A549 (cell line): ENCODE results near the gene CTCFL. TPM values are rescaled to one million over a fixed set of nuclear protein-coding genes. Genes with fewer than 3 reads are reported as not detected.

Source experiments
- ATAC-seq, 2 experiments: fragments of 200-7000 bp in 1 of 2; fragments of >200 bp in 1 of 2; cut with Nextera tagmentation in 1 of 2; cut with Tn5 transposase in 1 of 2; 3 replicates each; pipeline versions ENCODE4 v1.8.0 to v1.9.1; 2018 to 2020; ENCODE audit warnings: mild to moderate bottlenecking in 1 of 2, moderate library complexity in 1 of 2
- CTCF ChIA-PET: fragments of 300-600 bp; sonication (Branson Sonifier 250); formaldehyde crosslinking; extraction: SDS; loops from one replicate; lab custom pipeline; 2021; ENCODE audit warnings: antibody characterized with exemption, inconsistent platforms; lab: Yijun Ruan, JAX
- POLR2A ChIA-PET: fragments of 350-600 bp; formaldehyde crosslinking; extraction: SDS; loops from one replicate; lab custom pipeline; 2021; ENCODE audit warnings: antibody characterized with exemption, inconsistent platforms; lab: Yijun Ruan, JAX
- DNase-seq, 2 experiments: peaks; one replicate each; pipeline versions ENCODE4 v3.0.0 to v3.0.0-alpha.2; 2011 to 2016; ENCODE audit warnings: low read depth in 1 of 2, low spot score in 1 of 2
- FAIRE-seq: peaks from 2 replicates; lab custom pipeline; 2011; peaks lifted over from hg19 to GRCh38; lab: Jason Lieb, UNC
- H3K27ac ChIP-seq, 2 experiments: fragments of >200 bp; sonication (Bioruptor Twin); formaldehyde crosslinking; 3 replicates each; pipeline ENCODE4 v1.5.1; 2016 to 2017
- H3K4me1 ChIP-seq: fragments of >200 bp; sonication (Bioruptor Twin); formaldehyde crosslinking; 3 replicates; pipeline ENCODE4 v1.6.1; 2016
- H3K4me2 ChIP-seq: fragments of >200 bp; sonication (Bioruptor Twin); formaldehyde crosslinking; 3 replicates; pipeline ENCODE4 v1.6.1; 2016
- H3K4me3 ChIP-seq: fragments of >200 bp; sonication (Bioruptor Twin); formaldehyde crosslinking; 3 replicates; pipeline ENCODE4 v1.5.1; 2016
- H3K9me3 ChIP-seq: fragments of >200 bp; sonication (Bioruptor Twin); formaldehyde crosslinking; 3 replicates; pipeline ENCODE4 v1.6.1; 2016
- BHLHE40 ChIP-seq: IDR thresholded peaks from 2 replicates; pipeline ENCODE4 v1.6.1; 2012; ENCODE audit warnings: low read depth, low read length, inconsistent platforms
- CBX2 ChIP-seq: fragments of 200-600 bp; sonication (generic); IDR thresholded peaks from 2 replicates; pipeline ENCODE4 v1.6.1; 2016; ENCODE audit warnings: low read depth, mild to moderate bottlenecking, borderline replicate concordance
- CBX8 ChIP-seq: fragments of 200-600 bp; sonication (generic); IDR thresholded peaks from 2 replicates; pipeline ENCODE4 v1.6.1; 2016
- CEBPB ChIP-seq, 2 experiments: fragments of >200 bp in 1 of 2; sonication (Bioruptor Twin) in 1 of 2; formaldehyde crosslinking in 1 of 2; IDR thresholded peaks; 2 replicates each; pipeline ENCODE4 v1.6.1; 2012 to 2016
- E2F6 ChIP-seq: IDR thresholded peaks from 2 replicates; pipeline ENCODE4 v1.6.1; 2012; ENCODE audit warnings: low read depth, borderline replicate concordance
- EP300 ChIP-seq, 2 experiments: fragments of >200 bp; sonication (Bioruptor Twin); formaldehyde crosslinking; IDR thresholded peaks; 2 replicates in 1 of 2; 3 replicates in 1 of 2; pipeline ENCODE4 v1.6.1; 2016 to 2017
- FOSB ChIP-seq: fragments of 250-450 bp; sonication (Bioruptor Pico); IDR thresholded peaks from 2 replicates; pipeline ENCODE4 v1.5.0; 2020; ENCODE audit warnings: mild to moderate bottlenecking, moderate library complexity
- FOXS1 ChIP-seq: fragments of 250-450 bp; sonication (Bioruptor Pico); IDR thresholded peaks from 2 replicates; pipeline ENCODE4 v1.5.0; 2020; ENCODE audit warnings: mild to moderate bottlenecking, moderate library complexity
- GATA3 ChIP-seq: IDR thresholded peaks from 2 replicates; pipeline ENCODE4 v1.6.1; 2012; ENCODE audit warnings: borderline replicate concordance
- HDAC2 ChIP-seq: fragments of 200-600 bp; sonication (generic); IDR thresholded peaks from 2 replicates; pipeline ENCODE4 v1.6.1; 2016
- HEYL ChIP-seq: fragments of 250-450 bp; sonication (Bioruptor Pico); IDR thresholded peaks from 2 replicates; pipeline ENCODE4 v1.8.0; 2021; ENCODE audit warnings: mild to moderate bottlenecking, moderate library complexity
- HOXB13 ChIP-seq: fragments of 250-450 bp; sonication (Bioruptor Pico); IDR thresholded peaks from 2 replicates; pipeline ENCODE4 v1.5.0; 2020; ENCODE audit warnings: low read depth, mild to moderate bottlenecking, moderate library complexity
- JUNB ChIP-seq: fragments of >200 bp; sonication (Bioruptor Twin); formaldehyde crosslinking; IDR thresholded peaks from 2 replicates; pipeline ENCODE4 v1.6.1; 2016
- PHF8 ChIP-seq: fragments of 200-600 bp; sonication (generic); IDR thresholded peaks from 2 replicates; pipeline ENCODE4 v1.6.1; 2016; ENCODE audit warnings: low read depth, mild to moderate bottlenecking, antibody characterized with exemption, moderate library complexity, borderline replicate concordance
- RCOR1 ChIP-seq: fragments of 150-350 bp; IDR thresholded peaks from 2 replicates; pipeline ENCODE4 v1.6.1; 2014; ENCODE audit warnings: antibody characterized with exemption, low read length, low read depth
- REST ChIP-seq: fragments of 200-600 bp; sonication (generic); IDR thresholded peaks from 2 replicates; pipeline ENCODE4 v1.6.1; 2016; ENCODE audit warnings: antibody characterized with exemption, mild to moderate bottlenecking, moderate library complexity
- RNF2 ChIP-seq: fragments of 200-600 bp; sonication (generic); IDR thresholded peaks from 2 replicates; pipeline ENCODE4 v1.6.1; 2016; ENCODE audit warnings: low read depth, mild to moderate bottlenecking, antibody characterized with exemption, moderate library complexity, borderline replicate concordance
- SMC3 ChIP-seq: fragments of >200 bp; sonication (Bioruptor Twin); formaldehyde crosslinking; IDR thresholded peaks from 3 replicates; pipeline ENCODE4 v1.6.1; 2018; ENCODE audit warnings: inconsistent platforms
- TFCP2L1 ChIP-seq: fragments of 250-450 bp; sonication (Bioruptor Pico); IDR thresholded peaks from 2 replicates; pipeline ENCODE4 v1.5.0; 2021; ENCODE audit warnings: mild to moderate bottlenecking
- ZC3H11A ChIP-seq: fragments of 450-650 bp; IDR thresholded peaks from 2 replicates; pipeline ENCODE4 v1.6.1; 2014; ENCODE audit warnings: antibody characterized with exemption, mild to moderate bottlenecking
- ZSCAN20 ChIP-seq: fragments of 250-450 bp; sonication (Bioruptor Pico); IDR thresholded peaks from 2 replicates; pipeline ENCODE4 v1.8.0; 2022; ENCODE audit warnings: mild to moderate bottlenecking, moderate library complexity
- WGBS: methylation state at CpG from one replicate; pipeline ENCODE4 v1.1.6; 2017; ENCODE audit errors: missing lambda C conversion rate; 5-methylcytosine and 5-hydroxymethylcytosine counted together
- polyA plus RNA-seq, 4 experiments: library from polyadenylated mRNA; depleted of rRNA in 3 of 4; stranded (reverse); fragments of >200 nt; fragmentation: RNase III in 1 of 4; extraction: RNeasy Plus Mini Kit Qiagen cat#74134 plus additional on column Dnase treatment in 1 of 4; gene quantifications; 2 replicates in 3 of 4; 3 replicates in 1 of 4; pipeline ENCODE4 v1.2.3, GENCODE V29; 2011 to 2017

Gene CTCFL
- polyA plus RNA-seq, 2 of the 4 experiments (the other 2 are of a cell fraction): 0.03 TPM

GRCh38 chr20:57456116-57456515 is 68.8 kb downstream of the CTCFL start (continued):
- no peak for TF ChIP-seq RCOR1
- no peak for TF ChIP-seq REST
- no peak for TF ChIP-seq CBX2
- no peak for TF ChIP-seq JUNB
- TF ChIP-seq PHF8: no peak

GRCh38 chr20:57455386-57455785 is 69.6 kb downstream of the CTCFL start:
- no peak for DNase-seq
- no peak for ATAC-seq
- ChIA-PET POLR2A (no interaction called here), CTCF (interaction anchor here (0.7 to 1.2 kb wide), 2 partner anchors 8 to 17 kb away, joined by 3 to 4 read pairs; no protein-coding TSS in a partner anchor)
- Histone ChIP-seq H3K9me3 (no peaks in the 10 kb centered on the region), H3K4me1 (peaks cover 2% of the 10 kb centered on the region; the same call in 2 of the 3 replicates), H3K4me2 (no peak overlapping the region), H3K4me3 (no peak overlapping the region), H3K27ac (no peak overlapping the region)
- no peak for FAIRE-seq
- TF ChIP-seq FOSB: no peak
- TF ChIP-seq CEBPB (IDR thresholded peaks at IDR 0.05): no peak
- no peak for TF ChIP-seq FOXS1 (CRISPR knock-in tag)
- no peak for TF ChIP-seq RNF2
- TF ChIP-seq HEYL (CRISPR knock-in tag): no peak
- TF ChIP-seq CBX8: no peak
- TF ChIP-seq GATA3: no peak
- TF ChIP-seq JUNB: no peak
- TF ChIP-seq SMC3: no peak
- TF ChIP-seq ZC3H11A: no peak
- no peak for TF ChIP-seq E2F6
- no peak for TF ChIP-seq ZSCAN20 (CRISPR knock-in tag)
- TF ChIP-seq REST: no peak
- no peak for TF ChIP-seq HOXB13
- TF ChIP-seq BHLHE40: no peak
- no peak for TF ChIP-seq EP300 (IDR thresholded peaks at IDR 0.05)
- TF ChIP-seq TFCP2L1 (CRISPR knock-in tag): no peak
- TF ChIP-seq HDAC2: no peak
- WGBS: 47% methylated on average over 3 of the region's 3 CpGs
